ENCODE data around the gene MND1. TPM values are rescaled to one million over a fixed set of nuclear protein-coding genes. Genes with fewer than 3 reads are reported as not detected.
A peak's percentile ranks its signal among the peaks of the same experiment; 100 is the strongest.
"Not testable (repeated sequence)": the region's sequence is repeated elsewhere in the genome, so short reads cannot be mapped to it uniquely, and the experiment has no call there.

MND1 gene
- total RNA-seq, 2 donors from 2014 or later: 0.90 to 1.9 TPM

DNA sequence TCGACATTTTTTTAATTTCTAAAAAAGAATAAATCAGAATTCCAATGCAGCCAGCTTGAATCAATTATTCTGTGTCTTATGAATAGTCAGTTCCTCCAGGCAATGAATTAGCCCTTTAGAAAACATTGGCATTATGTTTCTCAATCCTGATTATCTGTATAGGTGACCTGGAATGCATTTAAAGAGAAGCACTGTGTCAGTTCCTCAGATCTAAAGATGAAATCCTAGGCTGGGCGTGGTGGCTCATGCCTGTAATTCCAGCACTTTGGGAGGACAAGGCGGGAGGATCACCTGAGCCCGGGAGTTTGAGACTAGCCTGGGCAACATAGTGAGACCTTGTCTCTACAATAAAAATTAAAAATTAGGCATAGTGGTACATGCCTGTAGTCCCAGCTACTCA lies 43.5 kb downstream of the MND1 start:
- intact Hi-C loops (cut with DNase I): loop anchor here in 1 of 2 donors (5.0 kb wide), 1 partner anchor 859 kb away; no protein-coding TSS in a partner anchor
- DNase-seq (ENCODE audit: low spot score): no peak

DNA sequence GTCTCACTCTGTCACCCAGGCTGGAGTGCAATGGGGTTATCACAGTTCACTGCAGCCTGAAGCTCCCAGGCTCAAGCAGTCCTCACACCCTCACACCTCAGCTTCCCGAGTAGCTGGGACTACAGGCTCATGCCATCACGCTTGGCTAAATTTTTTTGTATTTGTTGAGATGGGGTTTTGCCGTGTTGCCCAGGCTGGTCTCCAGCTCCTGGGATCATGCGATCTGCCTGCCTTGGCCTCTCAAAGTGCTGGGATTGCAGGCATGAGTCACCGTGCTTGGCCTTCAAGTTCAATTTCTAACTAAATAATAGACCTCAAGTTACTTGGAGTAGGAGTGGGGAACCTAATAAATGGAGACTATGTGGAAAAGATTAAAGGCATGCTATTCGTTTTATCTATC lies 48.9 kb downstream of the MND1 start:
- DNase-seq (ENCODE audit: low spot score): peak; percentile 85
- intact Hi-C loops (cut with DNase I): no loop called here

DNA sequence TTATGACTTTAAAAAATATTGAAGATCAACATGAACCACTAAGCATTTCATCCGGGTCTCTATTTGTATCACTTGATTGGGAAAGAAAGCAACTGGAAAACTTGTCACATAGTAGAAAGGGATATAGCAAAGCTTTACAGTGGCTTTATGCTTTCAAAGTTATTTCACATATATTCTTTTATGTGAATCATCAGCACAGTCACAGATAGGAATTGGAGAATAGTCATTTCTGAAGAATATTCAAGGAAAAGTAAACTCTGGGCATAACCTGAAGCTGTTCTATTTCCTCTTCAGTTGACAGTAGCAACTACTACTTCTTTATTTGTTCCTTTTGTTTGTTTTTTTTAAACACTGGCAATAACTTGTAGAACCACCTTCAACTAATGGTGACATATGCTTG lies 50.5 kb downstream of the MND1 start:
- no peak for DNase-seq (ENCODE audit: low spot score)
- intact Hi-C loops (cut with DNase I): no loop called here

DNA sequence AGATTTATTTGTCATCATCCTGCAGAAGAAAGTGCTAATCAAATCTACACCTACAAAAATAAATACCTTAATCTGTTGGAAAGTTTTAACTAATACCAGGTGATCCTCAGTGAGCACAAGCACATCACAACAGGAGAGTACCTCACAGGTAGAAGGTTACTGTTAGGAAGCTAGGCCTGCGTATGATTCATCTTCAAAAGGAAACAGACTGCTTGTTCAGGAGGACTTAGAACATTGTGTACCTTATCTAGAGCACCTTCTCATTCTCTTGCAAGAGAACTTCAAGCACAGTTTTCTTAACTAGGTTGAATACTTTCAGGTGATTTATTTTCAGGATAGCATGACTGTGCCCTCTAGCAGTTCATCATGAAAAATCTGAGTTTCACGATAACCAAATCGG lies 54.2 kb downstream of the MND1 start:
- no peak for DNase-seq (ENCODE audit: low spot score)
- intact Hi-C loops (cut with DNase I): no loop called here

DNA sequence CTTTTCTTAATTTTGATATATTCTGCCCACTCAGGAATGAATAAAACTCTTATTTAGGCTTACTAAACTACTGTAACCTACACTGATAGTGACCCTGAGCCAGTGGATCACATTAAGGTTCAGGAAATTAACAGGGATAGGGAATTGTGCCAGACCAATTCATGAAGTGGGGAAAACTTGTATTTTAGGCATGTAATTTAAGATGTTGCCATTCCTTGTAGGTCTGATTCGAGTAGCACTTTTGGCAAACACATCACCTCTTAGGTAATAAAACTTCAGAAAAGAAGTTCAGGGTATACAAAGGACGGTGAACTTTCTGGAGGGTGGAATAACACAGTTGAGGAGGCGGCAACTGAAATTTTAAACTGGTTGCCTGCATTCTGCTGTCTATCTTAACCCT lies 54.9 kb downstream of the MND1 start:
- intact Hi-C loops (cut with DNase I): no loop called here
- DNase-seq (ENCODE audit: low spot score): no peak

DNA sequence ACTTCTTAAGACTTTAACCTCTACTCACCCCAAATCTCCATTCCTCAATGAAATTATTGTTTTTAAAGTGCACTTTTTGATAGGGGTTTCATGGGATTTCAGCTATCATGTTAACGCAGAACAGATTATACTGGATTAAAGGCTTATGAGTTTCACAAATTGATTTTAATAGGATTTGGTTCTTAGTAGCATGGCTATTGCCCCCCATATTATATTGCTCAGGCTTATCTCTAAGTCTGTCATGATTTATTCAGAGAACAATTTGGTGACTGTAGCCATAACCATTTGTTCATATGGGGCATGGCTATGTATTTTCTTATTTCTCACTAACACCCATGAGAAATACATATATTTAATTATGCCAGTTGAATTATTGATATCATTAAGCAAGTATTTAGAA lies 57.0 kb downstream of the MND1 start:
- intact Hi-C loops (cut with DNase I): no loop called here
- DNase-seq (ENCODE audit: low spot score): no peak

DNA sequence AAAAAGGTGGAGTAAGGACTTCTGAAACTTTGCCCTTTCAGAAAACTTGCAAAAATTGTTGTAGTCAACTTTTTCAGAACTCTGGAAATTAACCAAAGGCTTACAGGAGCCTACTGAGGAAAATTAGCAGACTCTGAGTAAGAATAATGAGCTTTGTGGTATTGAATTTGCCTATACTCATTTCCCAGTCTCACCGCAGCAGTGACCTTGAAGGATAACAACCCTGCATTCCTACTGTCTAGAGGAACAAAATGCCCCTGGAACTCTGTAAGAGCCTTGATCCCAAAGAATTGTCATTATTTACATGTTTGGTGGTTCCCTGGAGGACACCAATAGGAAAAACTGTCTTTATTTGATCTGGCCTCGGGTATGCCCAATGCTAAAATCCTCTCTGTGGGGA lies 57.9 kb downstream of the MND1 start:
- intact Hi-C loops (cut with DNase I): no loop called here
- DNase-seq (ENCODE audit: low spot score): no peak

DNA sequence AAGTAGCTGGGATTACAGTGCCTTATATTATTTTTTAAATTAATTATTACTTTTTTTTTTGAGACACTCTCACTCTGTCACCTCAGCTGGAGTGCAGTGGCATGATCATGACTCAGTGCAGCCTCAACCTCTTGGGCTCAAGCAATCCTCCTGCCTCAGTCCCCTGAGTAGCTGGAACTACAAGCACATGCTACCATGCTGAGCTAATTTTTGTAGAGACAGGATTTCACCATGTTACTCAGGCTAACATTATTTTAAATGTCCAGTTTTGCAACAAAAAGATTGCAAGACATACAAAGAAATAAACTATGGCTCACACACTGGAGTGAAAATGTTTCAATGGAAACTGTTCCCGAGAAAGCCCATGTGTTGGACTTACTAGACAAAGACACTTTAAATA lies 59.2 kb downstream of the MND1 start:
- DNase-seq (ENCODE audit: low spot score): no peak
- intact Hi-C loops (cut with DNase I): no loop called here

DNA sequence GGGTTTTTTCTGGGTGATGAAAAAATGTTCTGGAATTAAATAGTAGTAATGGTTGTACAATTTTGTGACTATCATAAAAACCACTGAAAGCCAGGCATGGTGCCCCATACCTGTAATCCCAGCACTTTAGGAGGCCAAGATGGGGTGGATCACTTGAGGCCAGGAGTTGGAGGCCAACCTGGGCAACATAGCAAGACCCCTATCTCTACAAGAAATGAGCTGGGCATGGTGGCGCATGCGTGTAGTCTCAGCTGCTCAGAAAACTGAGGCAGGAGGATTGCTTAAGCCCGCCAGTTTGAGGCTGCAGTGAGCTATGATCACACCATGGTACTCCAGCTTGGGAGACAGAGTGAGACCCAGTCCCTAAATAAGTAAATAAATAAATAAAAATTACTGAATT lies 63.4 kb downstream of the MND1 start:
- intact Hi-C loops (cut with DNase I): no loop called here
- DNase-seq (ENCODE audit: low spot score): no peak

DNA sequence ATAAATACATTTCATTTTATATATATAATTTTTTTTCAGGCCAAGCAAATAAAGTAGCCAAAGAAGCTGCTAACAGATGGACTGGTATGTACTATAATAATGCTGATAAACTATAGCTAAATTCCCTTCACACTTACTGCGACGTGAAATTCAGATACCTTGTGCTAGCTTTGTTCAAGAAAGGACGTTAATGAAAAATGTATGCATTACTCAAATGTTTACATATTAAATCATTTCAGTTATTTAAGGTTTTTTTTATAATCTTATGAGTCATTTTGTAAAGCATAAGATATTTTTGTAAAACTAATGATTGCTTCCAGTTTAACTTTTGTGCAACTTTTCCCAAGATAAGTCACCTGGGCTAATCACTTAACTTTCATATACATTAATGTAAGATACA lies 64.4 kb downstream of the MND1 start:
- intact Hi-C loops (cut with DNase I): no loop called here
- DNase-seq (ENCODE audit: low spot score): no peak

DNA sequence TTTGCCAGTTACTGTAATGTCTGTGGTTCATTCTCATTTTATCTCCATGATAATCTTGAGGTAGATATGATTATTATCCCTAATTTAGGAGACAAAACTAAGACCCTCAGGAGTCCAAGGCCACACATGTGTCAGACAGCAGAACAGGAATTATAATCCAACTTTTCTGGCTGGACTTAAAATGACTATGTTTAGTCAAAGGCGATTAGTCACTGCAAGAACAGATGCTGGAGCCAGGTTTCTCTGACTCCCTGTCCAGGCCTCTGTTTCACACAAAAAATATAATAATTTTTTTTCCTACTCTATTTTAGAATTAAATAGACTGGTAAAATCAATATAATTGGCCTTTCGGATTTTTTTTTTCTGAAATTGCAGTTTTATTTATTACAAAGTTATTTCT lies 64.9 kb downstream of the MND1 start:
- intact Hi-C loops (cut with DNase I): no loop called here

DNA sequence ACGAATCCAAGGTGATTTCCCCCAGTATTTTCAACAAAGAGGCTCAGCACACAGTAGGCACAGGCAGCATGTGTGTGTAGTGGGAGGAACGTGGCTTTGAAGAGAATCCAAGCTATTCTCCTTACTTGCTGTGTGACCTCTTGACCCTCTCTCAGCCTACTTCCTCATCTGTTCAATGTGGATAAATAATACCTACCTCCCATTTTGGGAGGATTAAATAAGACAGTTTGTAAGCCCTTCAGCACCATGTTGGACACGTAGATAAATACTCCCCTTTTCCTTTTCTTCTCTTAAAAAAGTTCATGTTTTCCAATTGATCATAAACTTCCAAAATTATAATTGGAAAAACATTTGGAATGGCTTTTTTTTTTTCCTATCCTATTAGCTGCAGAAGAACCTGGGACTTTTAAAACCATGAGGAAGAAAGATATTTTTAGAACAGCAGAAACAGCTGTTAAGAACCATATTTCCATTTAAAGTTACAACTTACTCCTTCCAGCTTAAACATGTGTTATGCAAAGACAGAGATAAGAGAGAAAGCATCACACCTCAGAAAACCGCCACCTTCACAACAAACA lies 65.5 kb downstream of the MND1 start:
- intact Hi-C loops (cut with DNase I): no loop called here
- no peak for DNase-seq (ENCODE audit: low spot score)

More for the DNA sequence above, 64.9 kb downstream of the MND1 start:
- no peak for DNase-seq (ENCODE audit: low spot score)

DNA sequence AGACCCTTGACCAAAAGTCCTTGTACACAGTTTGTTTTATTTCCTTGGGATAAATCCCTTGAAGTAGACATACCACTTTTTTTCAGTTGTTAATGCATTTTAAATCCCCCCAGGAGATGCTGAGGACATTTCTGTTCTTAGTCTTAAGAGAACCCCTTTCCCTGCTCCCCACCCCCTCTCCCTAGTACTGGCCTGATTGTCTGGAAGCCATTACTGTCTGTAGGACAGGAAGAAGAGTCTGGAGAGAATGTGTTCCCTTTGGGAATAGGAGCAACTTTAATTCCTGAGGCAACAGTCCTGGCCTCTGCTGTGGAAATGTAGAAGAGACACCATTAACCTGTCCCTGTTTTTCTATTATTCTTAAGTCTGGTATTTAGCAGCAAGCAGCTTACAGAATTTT lies 69.4 kb downstream of the MND1 start:
- DNase-seq (ENCODE audit: low spot score): no peak
- intact Hi-C loops (cut with DNase I): no loop called here

DNA sequence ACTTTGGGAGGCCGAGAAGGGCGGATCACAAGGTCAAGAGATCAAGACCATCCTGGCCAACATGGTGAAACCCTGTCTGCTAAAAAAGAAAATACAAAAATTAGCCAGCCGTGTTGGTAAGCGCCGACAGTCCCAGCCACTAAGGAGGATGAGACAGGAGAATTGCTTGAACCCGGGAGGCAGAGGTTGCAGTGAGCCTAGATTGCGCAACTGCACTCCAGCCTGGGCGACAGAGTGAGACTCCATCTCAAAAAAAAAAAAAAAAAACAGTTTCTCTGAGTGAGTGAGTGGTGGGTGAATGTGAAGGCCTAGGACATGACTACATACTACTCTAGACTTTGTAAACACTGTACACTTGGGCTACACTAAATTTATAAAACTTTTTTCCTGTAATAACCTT lies 72.0 kb downstream of the MND1 start:
- DNase-seq (ENCODE audit: low spot score); intact Hi-C loops (cut with DNase I): not testable (repeated sequence)

DNA sequence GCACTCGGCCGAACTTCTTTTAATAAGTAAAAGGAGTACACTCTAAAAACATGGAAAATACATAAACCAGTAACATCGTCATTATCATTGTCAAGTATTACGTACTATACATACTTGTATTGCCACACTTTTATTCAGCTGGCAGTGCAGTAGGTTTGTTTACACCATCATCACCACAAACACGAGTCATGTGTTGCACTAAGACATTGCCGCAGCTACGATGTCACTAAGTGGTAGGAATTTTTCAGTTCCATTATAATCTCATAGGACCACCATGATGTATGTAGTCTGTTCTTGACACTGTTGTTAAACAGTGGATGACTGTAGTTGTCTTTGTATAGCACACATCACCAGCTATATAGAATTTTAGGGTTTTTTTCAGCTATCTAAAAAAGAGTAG lies 73.6 kb downstream of the MND1 start:
- intact Hi-C loops (cut with DNase I): no loop called here

DNA sequence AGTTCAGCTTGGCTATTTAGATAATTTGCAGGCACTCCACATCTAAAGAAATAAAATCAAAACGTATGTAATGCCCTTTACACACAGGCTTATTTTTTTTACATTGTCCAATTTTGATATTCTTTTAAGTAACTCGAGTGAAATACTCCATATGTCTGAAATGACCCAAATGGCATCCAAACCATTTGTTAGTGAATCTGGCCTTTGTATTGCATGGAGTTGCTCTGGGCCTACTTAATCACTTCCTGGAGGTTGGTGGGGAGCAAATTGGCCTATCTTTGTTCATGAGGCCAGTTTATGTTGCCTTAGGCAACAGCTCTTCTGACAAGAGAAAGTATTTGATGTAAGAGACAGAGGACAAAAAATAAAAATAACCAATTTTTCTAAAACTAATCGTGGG lies 74.1 kb downstream of the MND1 start:
- intact Hi-C loops (cut with DNase I): no loop called here
- DNase-seq (ENCODE audit: low spot score): no peak

More for the DNA sequence above, 73.6 kb downstream of the MND1 start:
- no peak for DNase-seq (ENCODE audit: low spot score)

DNA sequence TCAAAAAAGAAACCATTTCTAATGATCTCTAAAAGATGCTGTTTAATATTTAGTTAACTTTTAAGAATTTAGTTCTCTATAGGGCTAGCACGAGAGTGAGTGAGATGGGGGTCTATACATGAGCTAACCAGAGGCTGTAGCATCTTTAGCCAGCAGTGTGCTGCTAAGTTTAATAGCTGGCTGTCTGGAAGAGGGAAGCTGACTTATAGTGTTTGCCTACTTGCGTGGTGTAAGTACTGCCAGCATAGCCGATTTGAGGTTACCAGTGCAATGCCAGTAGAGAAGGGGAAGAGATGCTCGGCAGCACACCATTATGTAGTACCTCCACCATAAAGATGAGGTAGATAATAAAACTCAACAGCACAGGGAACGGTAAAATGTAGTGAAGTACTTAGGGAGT lies 74.5 kb downstream of the MND1 start:
- intact Hi-C loops (cut with DNase I): no loop called here

DNA sequence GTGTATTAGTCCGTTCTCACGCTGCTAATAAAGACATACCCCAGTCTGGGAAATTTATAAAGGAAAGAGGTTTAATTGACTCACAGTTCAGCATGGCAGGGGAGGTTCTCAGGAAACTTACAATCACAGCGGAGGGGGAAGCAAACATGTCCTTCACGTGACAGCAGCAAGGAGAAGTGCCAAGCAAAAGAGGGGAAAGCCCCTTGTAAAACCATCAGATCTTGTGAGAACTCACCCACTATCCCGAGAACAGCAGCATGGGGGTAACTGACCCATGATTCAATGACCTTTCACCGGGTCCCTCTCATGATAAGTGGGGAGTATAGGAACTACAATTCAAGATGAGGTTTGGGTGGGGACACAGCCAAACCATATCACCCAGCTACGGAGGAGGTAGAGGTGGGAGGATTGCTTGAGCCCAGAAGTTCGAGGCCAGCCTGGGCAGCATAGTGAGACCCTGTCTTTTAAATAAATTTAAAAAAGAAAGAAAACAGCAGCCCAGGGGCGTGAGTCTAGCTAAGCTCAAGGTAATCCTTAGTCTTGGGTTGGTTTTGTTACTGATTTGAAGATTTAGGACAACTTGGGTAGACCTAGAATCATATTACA lies 75.3 kb downstream of the MND1 start:
- DNase-seq (ENCODE audit: low spot score): no peak
- intact Hi-C loops (cut with DNase I): no loop called here

More for the DNA sequence above, 74.5 kb downstream of the MND1 start:
- DNase-seq (ENCODE audit: low spot score): no peak

DNA sequence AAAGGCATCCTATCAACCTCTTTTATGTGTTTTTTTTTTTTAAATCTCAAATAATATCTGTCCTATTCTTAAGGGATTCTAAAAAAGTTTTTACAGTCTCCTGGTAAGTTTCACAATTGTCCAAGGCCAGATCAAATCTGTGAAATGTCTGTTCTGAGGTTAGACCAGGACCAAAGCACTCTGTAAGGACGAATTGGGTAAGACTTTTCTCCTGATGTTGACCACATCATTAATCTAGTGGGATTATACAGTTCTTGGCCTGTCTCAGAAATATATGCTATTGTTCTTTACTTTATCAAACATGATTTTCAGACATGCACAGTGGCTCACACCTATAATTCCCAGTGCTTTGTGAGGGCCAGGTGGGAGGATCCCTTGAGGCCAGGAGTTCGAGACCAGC lies 75.9 kb downstream of the MND1 start:
- intact Hi-C loops (cut with DNase I): no loop called here
- no peak for DNase-seq (ENCODE audit: low spot score)

DNA sequence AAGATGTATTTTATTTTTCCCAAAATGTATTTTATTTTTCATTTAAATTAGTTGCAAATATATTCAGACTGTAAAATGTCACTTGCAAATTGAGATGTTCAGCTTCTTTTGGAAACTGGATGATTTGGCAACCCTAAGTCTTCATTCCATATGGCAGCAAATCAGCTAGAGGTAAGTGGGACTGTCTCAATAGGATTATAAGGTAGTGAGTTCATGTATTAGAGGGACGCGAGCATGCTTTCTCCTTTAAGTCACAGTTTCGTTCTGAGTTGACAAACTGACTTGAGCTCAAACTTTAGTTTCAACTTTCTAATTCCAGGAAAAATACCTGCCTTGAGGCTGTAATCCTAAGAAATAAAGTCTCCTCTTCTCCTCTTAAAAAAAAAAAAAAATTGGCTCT lies 77.5 kb downstream of the MND1 start:
- intact Hi-C loops (cut with DNase I): no loop called here

DNA sequence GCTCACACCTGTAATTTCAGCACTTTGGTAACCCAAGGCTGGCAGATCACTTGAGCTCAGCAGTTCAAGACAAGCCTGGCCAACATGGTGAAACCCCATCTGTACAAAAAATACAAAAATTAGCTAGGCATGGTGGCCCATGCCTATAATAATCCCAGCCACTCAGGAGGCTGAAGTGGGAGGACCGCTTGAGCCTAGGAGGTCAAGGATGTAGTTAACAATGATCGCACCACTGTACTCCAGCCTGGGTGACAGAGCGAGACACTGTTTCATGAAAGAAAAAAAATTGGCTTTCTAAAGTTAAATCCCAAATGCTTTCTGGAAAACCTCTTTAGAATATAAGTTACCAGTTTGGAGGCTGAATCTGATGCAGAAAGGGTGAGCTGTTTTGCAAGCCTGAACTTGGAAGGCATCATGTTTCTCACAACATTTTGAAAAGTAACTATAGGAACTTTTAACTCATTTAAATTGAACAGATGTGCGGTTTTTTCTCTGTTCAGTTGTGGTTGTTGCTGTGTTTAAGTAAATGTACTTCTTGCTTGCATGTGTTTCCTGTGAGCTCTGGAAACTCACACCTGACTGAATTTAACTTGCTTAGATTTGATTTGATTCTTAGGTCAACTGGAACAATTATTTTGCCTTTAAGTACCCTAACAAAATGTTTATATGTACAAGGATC lies 81.9 kb downstream of the MND1 start:
- intact Hi-C loops (cut with DNase I): no loop called here
- DNase-seq (ENCODE audit: low spot score): no peak

More for the DNA sequence above, 77.5 kb downstream of the MND1 start:
- no peak for DNase-seq (ENCODE audit: low spot score)

Data from posterior vena cava (tissue), 2 donors.